Choroid plexus epithelial cell (primary cell): ENCODE measurements around the gene DHPS.
"Not testable (repeated sequence)": the region's sequence is repeated elsewhere in the genome, so short reads cannot be mapped to it uniquely, and the experiment has no call there.

Source experiments
- DNase-seq: peaks from one replicate; pipeline ENCODE4 v3.0.0-alpha.2; 2010; ENCODE audit warnings: low read depth
- H3K4me3 ChIP-seq: 2 replicates; pipeline ENCODE4 v1.5.1; 2011; ENCODE audit warnings: low read depth, mild to moderate bottlenecking, control low read depth, low read length, moderate library complexity
- CTCF ChIP-seq: conservative IDR thresholded peaks from 2 replicates; pipeline ENCODE4 v1.5.1; 2011; ENCODE audit warnings: low read depth, mild to moderate bottlenecking, control low read depth, inconsistent platforms, low read length, moderate library complexity

The DHPS gene

GRCh38 chr19:12703046-12703445 is 21.4 kb upstream of the DHPS start:
- H3K4me3 ChIP-seq = no peak overlapping the region
- no peak for TF ChIP-seq CTCF
- DNase-seq = peak; percentile 65

GRCh38 chr19:12701596-12702282 is 20.1 kb upstream of the DHPS start:
- DNase-seq = no peak
- TF ChIP-seq CTCF = no peak
- H3K4me3 ChIP-seq = no peak overlapping the region

- no peak overlapping the region for H3K4me3 ChIP-seq
- no peak for TF ChIP-seq CTCF
- DNase-seq = no peak
Observed at GRCh38 chr19:12698138-12698537, 16.5 kb upstream of the DHPS start.

- DNase-seq, H3K4me3 ChIP-seq: not testable (repeated sequence)
Observed at GRCh38 chr19:12697425-12697824, 15.7 kb upstream of the DHPS start.

- H3K4me3 ChIP-seq = peak within 1 kb of the TSS; percentile 93
- DNase-seq = peak; percentile 97
- no peak for TF ChIP-seq CTCF
Observed at GRCh38 chr19:12696366-12697335, 15.0 kb upstream of the DHPS start, which contains the start of gene FBXW9. FBXW9 (minus strand) TSS chr19:12696631; CDS start chr19:12696581, 50 bp downstream.

- H3K4me3 ChIP-seq = peak overlapping the region; percentile 93
- no peak for DNase-seq
- TF ChIP-seq CTCF = no peak
Observed at GRCh38 chr19:12695997-12696365, 14.3 kb upstream of the DHPS start.

- no peak for DNase-seq
- H3K4me3 ChIP-seq = peak overlapping the region; percentile 93
- TF ChIP-seq CTCF = no peak
Observed at GRCh38 chr19:12695514-12695913, 13.8 kb upstream of the DHPS start.
